Endodermal cell (in vitro differentiated cells): ENCODE data around the gene UGT1A1. TPM values are rescaled to one million over a fixed set of nuclear protein-coding genes. Genes with fewer than 3 reads are reported as not detected.

Source experiments
- DNase-seq: peaks from one replicate; pipeline ENCODE4 v3.0.0-alpha.2; 2017
- H3K27ac ChIP-seq: 2 replicates; pipeline ENCODE4 v1.5.1; 2013; ENCODE audit warnings: mild to moderate bottlenecking, low read depth, low read length, moderate library complexity
- H3K27me3 ChIP-seq: 2 replicates; pipeline ENCODE4 v1.6.1; 2013; ENCODE audit warnings: mild to moderate bottlenecking, low read length, moderate library complexity; ENCODE audit not compliant: insufficient read depth, control insufficient read depth, poor library complexity, severe bottlenecking
- H3K36me3 ChIP-seq: 2 replicates; pipeline ENCODE4 v1.7.0; 2013; ENCODE audit warnings: mild to moderate bottlenecking, low read length, moderate library complexity; ENCODE audit not compliant: control insufficient read depth, insufficient read depth
- H3K4me1 ChIP-seq: one replicate; pipeline ENCODE4 v1.7.0; 2013; ENCODE audit warnings: low read length; ENCODE audit not compliant: control insufficient read depth, insufficient read depth
- H3K4me3 ChIP-seq: 2 replicates; pipeline ENCODE4 v1.5.1; 2013; ENCODE audit warnings: mild to moderate bottlenecking, low read length, moderate library complexity
- H3K9ac ChIP-seq: 2 replicates; pipeline ENCODE4 v1.6.1; 2013; ENCODE audit warnings: mild to moderate bottlenecking, low read length, moderate library complexity; ENCODE audit not compliant: poor library complexity, severe bottlenecking; ENCODE audit errors: extremely low read depth
- H3K9me3 ChIP-seq: 2 replicates; pipeline ENCODE4 v1.6.1; 2013; ENCODE audit warnings: mild to moderate bottlenecking, low read length, moderate library complexity; ENCODE audit not compliant: control insufficient read depth
- H3K27ac Mint-ChIP-seq: 2 replicates; pipeline ENCODE4 v1.8.0; 2020; ENCODE audit warnings: mixed read lengths
- H3K27me3 Mint-ChIP-seq: 2 replicates; pipeline ENCODE4 v1.8.0; 2021; ENCODE audit warnings: mild to moderate bottlenecking, mixed read lengths; ENCODE audit not compliant: insufficient read depth
- H3K36me3 Mint-ChIP-seq: 2 replicates; pipeline ENCODE4 v1.8.0; 2020; ENCODE audit warnings: low read depth, mixed read lengths
- H3K4me1 Mint-ChIP-seq: 2 replicates; pipeline ENCODE4 v1.8.0; 2020; ENCODE audit warnings: mixed read lengths
- H3K4me3 Mint-ChIP-seq: 2 replicates; pipeline ENCODE4 v1.8.0; 2020; ENCODE audit warnings: mild to moderate bottlenecking, moderate library complexity, mixed read lengths
- H3K9me3 Mint-ChIP-seq: 2 replicates; pipeline ENCODE4 v1.8.0; 2020; ENCODE audit warnings: mild to moderate bottlenecking, mixed read lengths
- CTCF ChIP-seq: fragments of 200-600 bp; sonication (generic); conservative IDR thresholded peaks from 2 replicates; pipeline ENCODE4 v1.5.0; 2021; ENCODE audit warnings: antibody characterized with exemption, mild to moderate bottlenecking
- WGBS, 2 experiments: methylation state at CpG; one replicate each; pipeline versions ENCODE4 v1.1.5 to v1.1.7; 2013; ENCODE audit warnings: missing lambda C conversion rate in 2 of 2, mixed read lengths in 1 of 2; ENCODE audit not compliant: insufficient coverage in 1 of 2, insufficient read length in 1 of 2; 5-methylcytosine and 5-hydroxymethylcytosine counted together
- total RNA-seq, 2 donors: library from RNA; stranded (reverse); fragmentation: NEBNext Ultra II Directional in 1 of 2; extraction: Animal tissue kit (Norgen Biotek cat#: 25700) in 1 of 2; gene quantifications; 2 replicates in 1 of 2; 3 replicates in 1 of 2; pipeline ENCODE4 v1.2.1, GENCODE V29; 2021

UGT1A1 gene
- total RNA-seq, 2 donors from 2014 or later, result not detected

- 90 to 92% methylated on average over 5 of the region's 5 CpGs for WGBS, 2 experiments
- no peak overlapping the region for H3K4me3 ChIP-seq
- H3K9me3 Mint-ChIP-seq, result peaks cover 28% of the 10 kb centered on the region
- no peak overlapping the region for H3K27ac Mint-ChIP-seq
- no peak for DNase-seq
- no peaks in the 10 kb centered on the region for H3K27me3 ChIP-seq
- no peak overlapping the region for H3K4me3 Mint-ChIP-seq
- H3K27me3 Mint-ChIP-seq, result no peaks in the 10 kb centered on the region
- peaks cover 10% of the 10 kb centered on the region for H3K9me3 ChIP-seq
- H3K4me1 Mint-ChIP-seq, result no peaks in the 10 kb centered on the region
- no peaks in the 10 kb centered on the region for H3K36me3 ChIP-seq
- no peak overlapping the region for H3K9ac ChIP-seq
- TF ChIP-seq CTCF, result no peak
- H3K4me1 ChIP-seq, result no peaks in the 10 kb centered on the region
- H3K27ac ChIP-seq, result no peak overlapping the region
- no peaks in the 10 kb centered on the region for H3K36me3 Mint-ChIP-seq
Measured at GRCh38 chr2:233773854-233774253, 13.8 kb downstream of the UGT1A1 start.

- Histone ChIP-seq H3K36me3 (no peaks in the 10 kb centered on the region), H3K4me1 (no peaks in the 10 kb centered on the region), H3K27me3 (no peaks in the 10 kb centered on the region), H3K9me3 (peaks cover 10% of the 10 kb centered on the region), H3K4me3 (no peak overlapping the region), H3K9ac (no peak overlapping the region), H3K27ac (no peak overlapping the region)
- Mint-ChIP-seq H3K9me3 (peaks cover 28% of the 10 kb centered on the region), H3K36me3 (no peaks in the 10 kb centered on the region), H3K4me3 (no peak overlapping the region), H3K4me1 (no peaks in the 10 kb centered on the region), H3K27me3 (no peaks in the 10 kb centered on the region), H3K27ac (no peak overlapping the region)
- no peak for TF ChIP-seq CTCF
- DNase-seq, result no peak
- WGBS, 2 experiments, result 91 to 100% methylated on average over 2 to 6 of the region's 6 CpGs
Measured at GRCh38 chr2:233775414-233775813, 15.3 kb downstream of the UGT1A1 start.

GRCh38 chr2:233778030-233778429, 18.0 kb downstream of the UGT1A1 start, which contains the start of gene MROH2A:
TSS of gene MROH2A (plus strand) at chr2:233778330. CDS start at chr2:233779359, 1,029 bp downstream.
- Histone ChIP-seq H3K9me3 (peaks cover 10% of the 10 kb centered on the region), H3K9ac (no peak within 1 kb of the TSS), H3K27ac (no peak within 1 kb of the TSS), H3K4me3 (no peak within 1 kb of the TSS), H3K4me1 (no peaks in the 10 kb centered on the region), H3K27me3 (no peaks in the 10 kb centered on the region), H3K36me3 (no peaks in the 10 kb centered on the region)
- DNase-seq, result no peak
- no peak for TF ChIP-seq CTCF
- Mint-ChIP-seq H3K27ac (no peak within 1 kb of the TSS), H3K4me3 (no peak within 1 kb of the TSS), H3K4me1 (no peaks in the 10 kb centered on the region), H3K36me3 (no peaks in the 10 kb centered on the region), H3K9me3 (peaks cover 22% of the 10 kb centered on the region), H3K27me3 (peaks cover 5% of the 10 kb centered on the region)
- 81% methylated on average over 2 of the region's 2 CpGs; no CpG with 5 or more reads in 1 of the 2 experiments for WGBS, 2 experiments
